ENCODE data around the gene ECD.

GRCh38 chr10:73205890-73206289, 38.1 kb upstream of the ECD start:
- TF ChIP-seq EZH2 (IDR thresholded peaks at IDR 0.05; ENCODE audit: insufficient read depth, poor library complexity, severe bottlenecking) (no peak), EZH2phosphoT487 (IDR thresholded peaks at IDR 0.05; ENCODE audit: insufficient read depth, low read depth) (no peak)

All from GM23248 (cell line).